Psoas muscle (tissue), 8 donors: ENCODE measurements around the gene MRGPRX3. TPM values are rescaled to one million over a fixed set of nuclear protein-coding genes. Genes with fewer than 3 reads are reported as not detected.

Source experiments
- ATAC-seq, 4 donors: fragments of 200-7000 bp; cut with Tn5 transposase; one replicate each; pipeline ENCODE4 v1.9.1; 2020; ENCODE audit warnings: moderate library complexity in 3 of 4, mild to moderate bottlenecking in 2 of 4
- DNase-seq, 2 donors: peaks; one replicate each; pipeline ENCODE4 v3.0.0-alpha.2; 2020
- H3K27ac ChIP-seq: fragments of 200-600 bp; one replicate; pipeline ENCODE4 v1.8.0; 2022
- H3K27me3 ChIP-seq, 3 donors: fragments of 200-600 bp in 1 of 3; one replicate each; pipeline versions ENCODE4 v1.6.1 to v1.8.0; 2013 to 2022; ENCODE audit warnings: low read length in 2 of 3, mild to moderate bottlenecking in 2 of 3, moderate library complexity in 1 of 3; ENCODE audit not compliant: insufficient read depth in 3 of 3
- H3K36me3 ChIP-seq, 2 donors: fragments of 200-600 bp in 1 of 2; one replicate each; pipeline versions ENCODE4 v1.6.1 to v1.8.0; 2013 to 2022; ENCODE audit warnings: low read depth in 1 of 2, mild to moderate bottlenecking in 1 of 2, moderate library complexity in 1 of 2; ENCODE audit not compliant: insufficient read depth in 1 of 2
- H3K4me1 ChIP-seq: fragments of 200-600 bp; one replicate; pipeline ENCODE4 v1.8.0; 2022
- H3K4me3 ChIP-seq: fragments of 200-600 bp; one replicate; pipeline ENCODE4 v1.8.0; 2022; ENCODE audit warnings: mild to moderate bottlenecking
- H3K9me3 ChIP-seq: fragments of 200-600 bp; one replicate; pipeline ENCODE4 v1.8.0; 2022
- WGBS, 3 donors: extraction: QIAGEN DNeasy Blood & Tissue Kit; methylation state at CpG; one replicate each; pipeline versions ENCODE4 v1.1.6 to v1.1.7; 2013; 5-methylcytosine and 5-hydroxymethylcytosine counted together
- intact Hi-C, 2 donors: fragments of 100-400 bp; cut with DNase I; formaldehyde crosslinking; loops; one replicate each; pipeline versions ENCODE4 v1.11.0 to v1.14.2; 2022
- long read RNA-seq, 2 donors: library from polyadenylated mRNA; unstranded; transcript quantifications; one replicate each; pipeline ENCODE4 v2.0.0, GENCODE V29; 2021
- polyA plus RNA-seq, 3 donors: library from polyadenylated mRNA; stranded (reverse); fragments of 200-250 nt; gene quantifications; one replicate each; pipeline ENCODE4 v1.2.3, GENCODE V29; 2013
- total RNA-seq, 4 donors: library from RNA; stranded (reverse); fragmentation: NEBNext Ultra II Directional in 2 of 4; extraction: Animal tissue kit (Norgen Biotek cat#: 25700) in 2 of 4; gene quantifications; one replicate each; pipeline versions ENCODE4 v1.2.1 to v1.2.4, GENCODE V29; 2021 to 2023
- TF ChIP-seq, protein P1 (sequence below): fragments of 200-600 bp; IDR thresholded peaks from one replicate; pipeline ENCODE4 v1.8.0; 2022; ENCODE audit warnings: antibody characterized with exemption
- donor health status: healthy with polysubstance abuse.
- donor health status: DM: no; HTN: no; CAD: no; lungs with moderate emphysema.
- donor health status: Bipolar disorder and iron deficiency.
- donor health status: healthy.
- donor health status: DM: yes; HTN: yes; CAD: no.
- donor health status: DM: no; HTN: no; CAD: no.
- donor health status: DM: no; HTN: no; CAD: no.
- donor health status: DM: yes; HTN: yes; CAD: no.

MRGPRX3 gene
- total RNA-seq: not detected
- not detected for polyA plus RNA-seq
- long read RNA-seq, donor 1: 0 reads
- long read RNA-seq, donor 2: 0 reads

GRCh38 chr11:18132341-18132740 lies at the start of gene MRGPRX3:
TSS of gene MRGPRX3 (plus strand) at chr11:18132571. CDS start at chr11:18137203, 4,632 bp downstream.
- Histone ChIP-seq H3K4me1 (no peaks in the 10 kb centered on the region), H3K9me3 (no peaks in the 10 kb centered on the region), H3K36me3 (no peaks in the 10 kb centered on the region), H3K27ac (no peak within 1 kb of the TSS), H3K4me3 (no peak within 1 kb of the TSS), H3K27me3 (peaks cover 0 to 4% (median 0%) of the 10 kb centered on the region in 3 donors)
- WGBS, 3 donors: 43 to 52% (median 49%) methylated on average over 3 of the region's 3 CpGs
- TF ChIP-seq, protein P1, sequence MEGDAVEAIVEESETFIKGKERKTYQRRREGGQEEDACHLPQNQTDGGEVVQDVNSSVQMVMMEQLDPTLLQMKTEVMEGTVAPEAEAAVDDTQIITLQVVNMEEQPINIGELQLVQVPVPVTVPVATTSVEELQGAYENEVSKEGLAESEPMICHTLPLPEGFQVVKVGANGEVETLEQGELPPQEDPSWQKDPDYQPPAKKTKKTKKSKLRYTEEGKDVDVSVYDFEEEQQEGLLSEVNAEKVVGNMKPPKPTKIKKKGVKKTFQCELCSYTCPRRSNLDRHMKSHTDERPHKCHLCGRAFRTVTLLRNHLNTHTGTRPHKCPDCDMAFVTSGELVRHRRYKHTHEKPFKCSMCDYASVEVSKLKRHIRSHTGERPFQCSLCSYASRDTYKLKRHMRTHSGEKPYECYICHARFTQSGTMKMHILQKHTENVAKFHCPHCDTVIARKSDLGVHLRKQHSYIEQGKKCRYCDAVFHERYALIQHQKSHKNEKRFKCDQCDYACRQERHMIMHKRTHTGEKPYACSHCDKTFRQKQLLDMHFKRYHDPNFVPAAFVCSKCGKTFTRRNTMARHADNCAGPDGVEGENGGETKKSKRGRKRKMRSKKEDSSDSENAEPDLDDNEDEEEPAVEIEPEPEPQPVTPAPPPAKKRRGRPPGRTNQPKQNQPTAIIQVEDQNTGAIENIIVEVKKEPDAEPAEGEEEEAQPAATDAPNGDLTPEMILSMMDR: no peak
- DNase-seq (no peak), ATAC-seq (no peak)
- intact Hi-C loops: no loop called here

- H3K36me3 ChIP-seq: peaks cover 6 to 91% of the 10 kb centered on the region in 2 donors
- TF ChIP-seq, protein P1: no peak
- H3K4me1 ChIP-seq: no peaks in the 10 kb centered on the region
- H3K27ac ChIP-seq: no peak overlapping the region
- H3K9me3 ChIP-seq: no peaks in the 10 kb centered on the region
- H3K4me3 ChIP-seq: no peak overlapping the region
- no peaks in the 10 kb centered on the region for H3K27me3 ChIP-seq
- intact Hi-C loops: loop anchor here in 1 of 2 donors (10.0 kb wide), 1 partner anchor 216 kb away; no protein-coding TSS in a partner anchor
- no peak for DNase-seq
- ATAC-seq: no peak
- WGBS, 3 donors: 96 to 98% (median 98%) methylated on average over 2 of the region's 2 CpGs
Observed at GRCh38 chr11:18088366-18088765, 44.0 kb upstream of the MRGPRX3 start.

DNA sequence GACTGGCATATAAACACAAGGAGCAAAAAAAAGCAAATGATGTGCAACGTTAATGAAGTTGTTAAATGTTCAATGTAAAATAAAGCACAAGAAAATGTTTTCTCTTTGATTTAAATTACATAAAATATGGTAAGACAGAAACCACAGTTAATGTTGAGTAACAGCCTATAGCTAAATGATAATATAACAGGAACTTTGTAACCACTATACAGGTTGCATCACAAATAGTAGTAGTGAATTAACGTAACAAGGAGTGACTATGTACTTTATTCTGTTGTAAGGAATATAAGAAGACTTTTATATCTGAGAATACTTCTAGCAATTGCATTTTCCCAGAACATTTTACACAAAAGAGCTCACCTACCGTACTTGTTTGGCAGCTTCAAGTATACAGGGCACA lies 43.4 kb upstream of the MRGPRX3 start:
- DNase-seq: no peak
- intact Hi-C loops: loop anchor here in 1 of 2 donors (10.0 kb wide), 1 partner anchor 216 kb away; no protein-coding TSS in a partner anchor

DNA sequence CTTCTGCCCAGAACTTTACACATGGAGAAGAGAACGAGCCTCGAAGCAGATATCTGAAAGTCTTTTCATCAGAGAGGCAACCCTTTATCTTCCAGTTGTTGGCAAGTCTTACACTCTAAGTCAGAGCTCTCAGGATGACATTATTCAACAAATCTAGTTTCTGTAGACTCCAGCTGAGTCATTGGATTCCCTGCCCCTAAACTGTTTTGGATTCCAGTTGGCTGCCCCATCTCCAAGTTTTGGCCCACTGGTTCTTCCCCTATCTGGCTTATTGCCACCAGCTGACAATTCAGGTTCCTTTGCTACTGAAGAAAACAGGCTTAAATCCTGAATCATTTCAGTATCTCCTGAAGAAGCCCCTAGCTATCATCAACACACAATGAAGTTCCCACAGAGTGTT lies 40.6 kb upstream of the MRGPRX3 start:
- intact Hi-C loops: no loop called here
- TF ChIP-seq, protein P1: no peak
- Histone ChIP-seq H3K27me3 (no peaks in the 10 kb centered on the region), H3K9me3 (no peaks in the 10 kb centered on the region), H3K4me3 (no peak overlapping the region), H3K36me3 (peaks cover 13 to 96% of the 10 kb centered on the region in 2 donors), H3K4me1 (no peaks in the 10 kb centered on the region), H3K27ac (no peak overlapping the region)
- ATAC-seq (no peak), DNase-seq (no peak)
- 87 to 93% (median 91%) methylated on average over 2 of the region's 2 CpGs for WGBS, 3 donors

More for the DNA sequence above, 43.4 kb upstream of the MRGPRX3 start:
- WGBS, 3 donors: 89 to 93% (median 91%) methylated on average over 3 of the region's 3 CpGs
- Histone ChIP-seq H3K4me3 (no peak overlapping the region), H3K36me3 (peaks cover 6 to 91% of the 10 kb centered on the region in 2 donors), H3K27me3 (no peaks in the 10 kb centered on the region), H3K4me1 (no peaks in the 10 kb centered on the region), H3K9me3 (no peaks in the 10 kb centered on the region), H3K27ac (no peak overlapping the region)
- no peak for ATAC-seq
- TF ChIP-seq, protein P1: no peak

DNA sequence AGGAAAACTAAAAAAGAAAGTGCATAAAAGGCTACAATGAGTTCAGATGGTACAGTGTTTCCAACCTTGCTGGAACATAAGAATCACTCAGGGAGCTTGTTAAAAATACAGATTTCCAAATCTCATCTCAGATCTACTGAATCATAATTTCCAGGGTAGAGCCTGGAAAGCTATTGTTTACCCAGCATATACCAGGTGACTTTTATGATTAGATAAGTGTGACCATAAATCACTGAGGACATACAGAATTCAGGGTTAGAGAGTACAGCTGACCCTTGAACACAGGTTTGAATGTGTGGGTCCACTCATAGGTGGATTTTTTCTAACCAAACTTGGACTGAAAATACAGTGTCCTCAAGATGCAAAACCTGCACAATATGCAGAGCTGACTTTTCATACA lies 38.4 kb upstream of the MRGPRX3 start:
- TF ChIP-seq, protein P1: no peak
- DNase-seq (no peak), ATAC-seq (no peak)
- Histone ChIP-seq H3K27ac (no peak overlapping the region), H3K9me3 (no peaks in the 10 kb centered on the region), H3K27me3 (no peaks in the 10 kb centered on the region), H3K36me3 (peaks cover 11 to 75% of the 10 kb centered on the region in 2 donors), H3K4me3 (no peak overlapping the region), H3K4me1 (no peaks in the 10 kb centered on the region)
- intact Hi-C loops: no loop called here
